HEK293 (cell line): ENCODE measurements around the gene THEM5.

Experiments used
- CTCF ChIP-seq: fragments of 450-650 bp; formaldehyde crosslinking; IDR thresholded peaks from 2 replicates; pipeline ENCODE4 v1.5.1; 2016; ENCODE audit warnings: missing biosample characterization, missing genetic modification characterization
- ZNF549 ChIP-seq: fragments of 450-650 bp; IDR thresholded peaks from 2 replicates; pipeline ENCODE4 v1.5.1; 2018; ENCODE audit warnings: missing biosample characterization, missing genetic modification characterization, mild to moderate bottlenecking, inconsistent platforms, moderate library complexity
- TF ChIP-seq, protein P1 (sequence below): fragments of 450-650 bp; formaldehyde crosslinking; IDR thresholded peaks from 2 replicates; pipeline ENCODE4 v1.5.1; 2016; ENCODE audit warnings: missing biosample characterization, missing genetic modification characterization, low read depth

GRCh38 chr1:151860504-151861187 lies 7.1 kb upstream of the THEM5 start:
- TF ChIP-seq, protein P1, sequence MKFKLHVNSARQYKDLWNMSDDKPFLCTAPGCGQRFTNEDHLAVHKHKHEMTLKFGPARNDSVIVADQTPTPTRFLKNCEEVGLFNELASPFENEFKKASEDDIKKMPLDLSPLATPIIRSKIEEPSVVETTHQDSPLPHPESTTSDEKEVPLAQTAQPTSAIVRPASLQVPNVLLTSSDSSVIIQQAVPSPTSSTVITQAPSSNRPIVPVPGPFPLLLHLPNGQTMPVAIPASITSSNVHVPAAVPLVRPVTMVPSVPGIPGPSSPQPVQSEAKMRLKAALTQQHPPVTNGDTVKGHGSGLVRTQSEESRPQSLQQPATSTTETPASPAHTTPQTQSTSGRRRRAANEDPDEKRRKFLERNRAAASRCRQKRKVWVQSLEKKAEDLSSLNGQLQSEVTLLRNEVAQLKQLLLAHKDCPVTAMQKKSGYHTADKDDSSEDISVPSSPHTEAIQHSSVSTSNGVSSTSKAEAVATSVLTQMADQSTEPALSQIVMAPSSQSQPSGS (tag by site-specific recombination), result no peak
- TF ChIP-seq ZNF549 (tag by site-specific recombination), result no peak
- no peak for TF ChIP-seq CTCF (tag by site-specific recombination)
